ENCODE results near the gene LDHAL6B. TPM values are rescaled to one million over a fixed set of nuclear protein-coding genes. Genes with fewer than 3 reads are reported as not detected.

The LDHAL6B gene
- total RNA-seq, 2 donors from 2014 or later, result not detected

GRCh38 chr15:59221511-59222505 is 15.2 kb downstream of the LDHAL6B start:
- no peaks in the 10 kb centered on the region for H3K4me1 ChIP-seq
- no peaks in the 10 kb centered on the region for H3K9me3 ChIP-seq
- no peak for TF ChIP-seq CTCF (IDR thresholded peaks at IDR 0.05)
- TF ChIP-seq POLR2A (IDR thresholded peaks at IDR 0.05), result no peak
- no peaks in the 10 kb centered on the region for H3K27me3 ChIP-seq
- intact Hi-C loops (cut with DNase I), result no loop called here
- peaks cover 0 to 9% of the 10 kb centered on the region in 2 donors for H3K36me3 ChIP-seq (replicated peaks in 1 of 2; ENCODE audit: insufficient read depth in 1 of 2, low read depth in 2 of 2)
- WGBS, 2 donors, result 78 to 84% methylated on average over 5 of the region's 5 CpGs
- ATAC-seq (no peak), DNase-seq (no peak)
- H3K4me3 ChIP-seq, result no peak overlapping the region
- H3K27ac ChIP-seq, result no peak overlapping the region

GRCh38 chr15:59222906-59223550 is 16.4 kb downstream of the LDHAL6B start:
- TF ChIP-seq CTCF (IDR thresholded peaks at IDR 0.05), result no peak
- TF ChIP-seq POLR2A (IDR thresholded peaks at IDR 0.05), result no peak
- no peak overlapping the region for H3K27ac ChIP-seq
- H3K4me1 ChIP-seq, result no peaks in the 10 kb centered on the region
- ATAC-seq (no peak), DNase-seq (no peak)
- H3K4me3 ChIP-seq, result no peak overlapping the region
- intact Hi-C loops (cut with DNase I), result no loop called here
- H3K27me3 ChIP-seq, result no peaks in the 10 kb centered on the region
- H3K9me3 ChIP-seq, result no peaks in the 10 kb centered on the region
- H3K36me3 ChIP-seq (replicated peaks in 1 of 2; ENCODE audit: insufficient read depth in 1 of 2, low read depth in 2 of 2), result peaks cover 0 to 9% of the 10 kb centered on the region in 2 donors
- 85 to 86% methylated on average over 11 of the region's 11 CpGs for whole genome bisulfite sequencing, 2 donors

- H3K4me3 ChIP-seq, result no peak overlapping the region
- intact Hi-C loops (cut with DNase I), result no loop called here
- H3K27me3 ChIP-seq, result no peaks in the 10 kb centered on the region
- DNase-seq (peak in 2 of 4 donors; percentile 18 to 21), ATAC-seq (no peak)
- TF ChIP-seq POLR2A (IDR thresholded peaks at IDR 0.05) (no peak), CTCF (IDR thresholded peaks at IDR 0.05) (no peak)
- 54 to 67% methylated on average over 3 of the region's 3 CpGs for WGBS, 2 donors
- no peak overlapping the region for H3K27ac ChIP-seq
- H3K4me1 ChIP-seq, result no peaks in the 10 kb centered on the region
- H3K36me3 ChIP-seq (replicated peaks in 1 of 2; ENCODE audit: insufficient read depth in 1 of 2, low read depth in 2 of 2), result peaks cover 0 to 9% of the 10 kb centered on the region in 2 donors
- H3K9me3 ChIP-seq, result no peaks in the 10 kb centered on the region
These were observed 17.1 kb downstream of the LDHAL6B start for GRCh38 chr15:59223736-59224135.

- H3K27ac ChIP-seq, result no peak overlapping the region
- H3K36me3 ChIP-seq (replicated peaks in 1 of 2; ENCODE audit: insufficient read depth in 1 of 2, low read depth in 2 of 2), result peaks cover 0 to 9% of the 10 kb centered on the region in 2 donors
- ATAC-seq (no peak), DNase-seq (peak in 2 of 4 donors; percentile 21 to 24)
- no peak for TF ChIP-seq CTCF (IDR thresholded peaks at IDR 0.05)
- no peak for TF ChIP-seq POLR2A (IDR thresholded peaks at IDR 0.05)
- H3K9me3 ChIP-seq, result no peaks in the 10 kb centered on the region
- no peak overlapping the region for H3K4me3 ChIP-seq
- intact Hi-C loops (cut with DNase I), result no loop called here
- WGBS, 2 donors, result 74 to 84% methylated on average over 7 of the region's 7 CpGs
- no peaks in the 10 kb centered on the region for H3K4me1 ChIP-seq
- H3K27me3 ChIP-seq, result no peaks in the 10 kb centered on the region
These were observed 17.8 kb downstream of the LDHAL6B start for GRCh38 chr15:59224474-59224873.

Measured in body of pancreas (tissue), 4 donors.